GM18907 (cell line): Measurements from ENCODE around the gene TLR9.
"Not testable (repeated sequence)": the region's sequence is repeated elsewhere in the genome, so short reads cannot be mapped to it uniquely, and the experiment has no call there.

Source experiments
- ATAC-seq: cut with Tn5 transposase; IDR thresholded peaks from one replicate; pipeline ENCODE4 v1.9.1; 2021; ENCODE audit warnings: mild to moderate bottlenecking, moderate library complexity; ENCODE audit not compliant: unreplicated experiment

TLR9 gene

DNA sequence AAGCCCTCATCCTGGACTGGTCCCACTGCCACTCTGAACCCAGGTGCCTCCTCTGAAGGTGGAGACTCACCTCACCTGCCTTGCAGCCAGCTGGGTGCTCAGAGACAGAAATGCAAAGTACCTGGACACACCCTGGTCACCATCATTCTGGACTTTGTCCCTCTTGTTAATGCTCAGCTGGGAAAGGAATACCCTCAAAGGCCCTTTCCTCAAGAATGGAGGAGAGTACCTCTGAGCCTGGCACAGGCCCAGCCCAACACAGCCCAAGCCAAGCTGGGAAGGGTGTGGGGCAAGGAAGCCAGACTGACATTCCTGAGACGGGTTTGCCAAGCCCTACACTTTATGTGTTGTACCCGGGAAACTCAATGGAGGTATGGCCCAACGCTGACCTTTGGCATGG lies 28.5 kb downstream of the TLR9 start:
- no peak for ATAC-seq

- no peak for ATAC-seq
Observed at GRCh38 chr3:52195823-52196331, 29.6 kb downstream of the TLR9 start.

GRCh38 chr3:52195291-52195597 lies 30.2 kb downstream of the TLR9 start:
- no peak for ATAC-seq

DNA sequence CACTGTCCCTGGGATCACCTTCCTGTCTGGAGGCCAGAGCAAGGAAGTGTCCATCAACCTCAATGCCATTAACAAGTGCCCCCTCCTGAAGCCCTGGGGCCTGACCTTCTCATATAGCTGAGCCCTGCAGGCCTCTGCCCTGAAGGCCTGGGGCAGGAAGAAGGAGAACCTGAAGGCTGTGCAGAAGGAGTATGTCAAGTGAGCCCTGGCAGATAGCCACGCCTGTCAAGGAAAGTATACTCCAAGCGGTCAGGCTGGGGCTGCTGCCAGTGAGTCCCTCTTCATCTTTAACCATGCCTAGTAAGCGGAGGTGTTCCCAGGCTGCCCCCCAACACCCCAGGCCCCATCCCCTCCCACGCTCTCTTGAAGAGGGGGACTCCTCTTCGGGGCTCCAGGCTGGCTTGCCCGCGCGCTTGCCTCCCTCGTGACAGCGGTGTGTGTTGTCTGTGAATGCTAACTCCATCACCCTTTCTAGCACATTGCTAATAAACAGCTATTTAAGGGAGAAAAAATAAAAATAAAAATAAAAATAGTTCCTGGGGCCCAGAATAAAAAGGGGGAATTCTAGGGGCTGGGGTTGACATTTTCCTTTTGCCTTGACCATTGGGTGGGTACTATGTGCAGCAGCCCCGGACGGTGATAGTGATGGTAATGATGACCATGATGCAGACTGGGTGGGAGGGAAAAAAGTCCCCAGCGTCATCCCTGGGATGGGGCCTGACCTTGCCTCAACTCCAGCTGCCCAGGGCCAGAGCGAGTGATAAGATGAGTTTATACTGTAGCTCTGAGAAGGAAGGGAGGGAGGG lies 30.8 kb downstream of the TLR9 start:
- no peak for ATAC-seq

DNA sequence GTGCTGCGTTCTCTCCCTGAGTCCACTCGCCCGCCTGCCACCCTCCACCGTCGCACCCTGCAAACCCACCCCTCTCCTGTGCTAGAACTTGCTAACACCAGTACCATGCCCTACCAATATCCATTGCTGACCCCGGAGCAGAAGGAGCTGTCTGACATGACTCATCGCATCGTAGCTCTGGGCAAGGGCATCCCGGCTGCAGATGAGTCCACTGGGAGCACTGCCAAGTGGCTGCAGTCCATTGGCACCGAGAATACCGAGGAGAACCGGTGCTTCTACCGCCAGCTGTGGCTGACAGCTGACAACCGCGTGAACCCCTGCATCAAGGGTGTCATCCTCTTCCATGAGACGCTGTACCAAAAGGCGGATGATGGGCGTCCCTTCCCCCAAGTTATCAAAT lies 32.4 kb downstream of the TLR9 start:
- no peak for ATAC-seq

DNA sequence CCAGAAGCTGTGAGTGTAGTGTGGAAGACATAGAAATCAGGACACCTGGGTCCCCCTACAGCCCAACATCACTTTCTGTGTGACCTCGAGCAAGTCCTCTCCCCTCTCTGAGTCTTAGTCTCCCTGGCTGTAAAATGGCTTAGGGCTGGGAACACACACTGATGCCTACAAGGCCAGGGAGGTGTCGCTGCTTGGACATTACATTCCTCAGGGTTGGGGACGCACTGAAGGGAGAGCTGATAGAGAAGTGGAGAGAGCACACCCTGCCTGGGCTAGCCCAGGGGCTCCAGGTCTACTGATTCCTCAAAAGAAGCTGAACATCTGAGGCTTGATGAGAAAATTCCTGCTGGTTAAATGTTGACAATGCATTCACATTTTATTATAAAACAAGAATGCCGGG lies 33.8 kb downstream of the TLR9 start:
- no peak for ATAC-seq

GRCh38 chr3:52190294-52191074 lies 35.0 kb downstream of the TLR9 start:
- no peak for ATAC-seq

DNA sequence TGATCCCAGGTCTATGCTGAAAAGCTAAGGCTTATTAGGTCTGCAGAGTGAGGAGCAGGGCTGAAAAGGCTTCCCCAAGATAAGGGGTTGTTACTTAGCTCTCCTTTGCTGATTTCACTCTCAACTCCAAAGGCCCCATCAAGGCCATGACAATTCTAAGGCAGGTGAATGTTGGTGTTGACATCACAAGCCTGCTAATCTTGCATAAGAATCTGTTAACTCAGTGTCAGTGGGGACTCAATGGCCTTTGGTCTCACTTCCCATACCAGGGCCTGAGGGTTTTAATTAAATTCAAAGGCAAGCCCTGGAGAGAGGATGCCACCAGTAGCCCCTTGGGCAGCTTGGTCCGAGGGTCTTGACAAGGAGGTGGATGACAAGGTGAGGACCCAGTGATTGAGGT lies 36.9 kb downstream of the TLR9 start:
- no peak for ATAC-seq

- ATAC-seq = no peak
Observed at GRCh38 chr3:52186729-52187128, 38.7 kb downstream of the TLR9 start.

DNA sequence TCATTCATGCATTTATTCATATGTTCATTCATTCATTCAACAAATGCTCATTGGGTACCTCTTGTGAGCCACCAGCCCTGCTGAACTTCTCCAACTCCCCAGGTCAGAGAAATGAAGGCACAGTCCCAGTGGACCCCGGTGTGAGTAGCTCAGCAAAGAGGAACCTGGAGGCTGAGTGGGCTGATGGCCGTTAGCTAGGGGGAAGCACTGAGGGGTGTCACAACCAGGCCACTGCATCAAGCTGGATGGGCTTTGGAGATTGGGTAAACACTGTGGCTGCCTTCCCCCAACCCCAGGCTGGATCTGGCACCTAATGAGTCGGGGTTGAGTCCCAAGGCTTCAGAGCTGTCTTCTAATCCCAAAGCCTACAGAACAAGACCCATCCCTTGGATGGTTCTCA lies 39.6 kb downstream of the TLR9 start:
- no peak for ATAC-seq

DNA sequence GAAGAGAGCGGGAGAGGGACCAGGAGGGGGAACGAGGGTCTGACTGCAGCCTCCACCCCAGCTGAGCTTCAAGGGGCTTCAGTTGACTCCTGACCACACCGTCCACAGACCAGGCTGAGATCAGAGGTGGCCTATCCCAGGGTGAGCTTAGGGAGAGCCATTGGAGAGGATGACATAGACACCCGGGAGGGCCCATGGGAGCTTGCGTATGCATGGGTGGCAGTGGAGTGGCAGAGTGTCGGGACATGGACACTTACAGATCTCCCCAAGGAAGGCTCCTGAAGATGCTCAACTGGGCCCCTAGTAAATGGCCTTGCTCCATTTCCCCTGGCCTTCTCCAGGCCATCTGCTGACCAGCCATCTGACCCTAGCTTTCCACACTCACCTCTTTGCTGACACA lies 40.1 kb downstream of the TLR9 start:
- ATAC-seq = no peak

GRCh38 chr3:52184690-52185089 lies 40.8 kb downstream of the TLR9 start:
- ATAC-seq = no peak

DNA sequence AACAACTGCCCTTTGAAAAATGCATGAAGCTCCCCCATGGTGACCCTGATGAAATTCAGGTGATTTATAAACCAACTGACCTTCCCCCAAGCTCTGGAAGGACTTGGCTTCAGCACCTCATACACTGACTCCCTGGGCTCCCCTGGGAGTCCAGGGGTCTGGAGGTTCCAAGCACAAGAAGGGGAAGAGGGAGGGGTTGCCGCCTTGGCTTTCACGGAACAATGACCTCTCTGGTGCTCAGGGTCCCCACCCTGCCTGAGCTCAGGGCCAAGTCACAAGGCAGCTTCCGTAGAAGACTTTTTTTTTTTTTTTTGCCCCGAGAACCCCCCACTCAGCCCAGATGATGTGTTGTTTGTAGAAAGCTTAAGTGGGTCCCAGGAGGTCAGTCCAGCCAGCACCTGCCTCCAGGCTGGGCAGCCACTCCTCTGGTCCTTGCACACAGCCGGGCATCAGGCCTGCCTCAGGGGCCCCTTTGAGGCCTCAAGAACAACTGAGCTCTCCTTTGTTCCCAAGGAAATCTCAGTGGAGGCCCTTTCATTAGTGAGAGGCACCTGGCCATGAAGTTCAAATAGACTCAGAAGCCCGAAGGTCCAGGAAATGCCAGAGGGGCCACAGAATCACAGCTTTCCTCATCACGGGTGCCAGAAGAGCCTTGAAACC lies 41.5 kb downstream of the TLR9 start:
- ATAC-seq = no peak

DNA sequence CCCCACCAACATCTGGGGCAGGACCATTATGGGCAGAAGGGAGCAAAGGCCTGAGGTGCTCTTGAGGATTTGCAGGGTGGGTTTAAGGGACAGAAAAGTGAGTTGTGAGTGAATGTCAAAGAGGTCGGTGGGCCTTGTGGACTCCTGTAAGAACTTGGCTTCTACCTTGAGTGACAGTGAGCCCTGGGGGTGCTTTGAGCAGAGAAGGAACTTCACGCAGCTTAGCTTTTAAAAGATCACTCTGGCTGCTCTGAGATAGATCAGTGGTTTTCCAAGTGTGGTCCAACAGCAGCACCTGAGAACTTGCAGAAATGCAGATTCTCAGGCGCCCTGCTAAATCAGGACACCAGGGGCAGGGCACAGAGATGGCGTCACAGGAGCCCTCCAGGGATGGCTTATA lies 42.8 kb downstream of the TLR9 start:
- ATAC-seq = no peak

DNA sequence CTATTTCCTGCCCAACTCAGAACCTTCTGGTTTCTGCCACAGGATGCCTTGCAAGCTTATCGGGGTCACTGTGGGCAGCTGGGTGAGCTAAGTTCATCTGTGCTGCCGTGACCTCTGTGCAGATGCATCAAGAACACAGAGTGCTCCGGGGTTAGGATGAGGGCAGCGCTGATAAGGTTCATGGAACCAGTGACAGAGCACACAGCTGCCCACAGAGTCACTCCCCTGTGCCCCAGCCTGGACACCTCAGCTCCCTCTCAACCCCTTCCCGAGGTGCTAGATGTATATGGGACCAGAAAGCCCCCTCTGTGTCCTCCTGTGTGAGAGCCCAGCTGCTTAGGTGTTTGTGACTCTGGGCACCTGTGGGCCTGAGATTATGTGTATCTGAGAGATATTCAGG lies 43.2 kb downstream of the TLR9 start:
- no peak for ATAC-seq

DNA sequence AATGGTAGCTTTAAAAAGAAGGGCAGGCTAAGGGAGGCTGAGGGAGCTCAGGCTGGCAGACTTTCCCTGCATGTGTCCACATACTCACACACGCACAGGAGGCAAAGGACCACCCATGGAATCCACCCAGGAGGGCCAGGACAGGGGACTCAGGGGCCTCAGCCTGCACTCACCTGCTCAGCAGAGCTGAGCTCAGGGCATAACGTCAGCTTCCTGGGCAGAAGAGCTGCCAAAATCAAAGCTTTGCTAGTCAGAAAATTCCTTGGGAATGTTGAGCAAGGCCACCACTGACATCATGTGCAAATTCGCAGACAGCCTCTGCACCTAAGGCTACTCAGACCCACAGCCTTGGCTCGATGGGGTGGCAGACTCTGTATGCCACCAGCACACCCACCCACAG lies 43.9 kb downstream of the TLR9 start:
- no peak for ATAC-seq

DNA sequence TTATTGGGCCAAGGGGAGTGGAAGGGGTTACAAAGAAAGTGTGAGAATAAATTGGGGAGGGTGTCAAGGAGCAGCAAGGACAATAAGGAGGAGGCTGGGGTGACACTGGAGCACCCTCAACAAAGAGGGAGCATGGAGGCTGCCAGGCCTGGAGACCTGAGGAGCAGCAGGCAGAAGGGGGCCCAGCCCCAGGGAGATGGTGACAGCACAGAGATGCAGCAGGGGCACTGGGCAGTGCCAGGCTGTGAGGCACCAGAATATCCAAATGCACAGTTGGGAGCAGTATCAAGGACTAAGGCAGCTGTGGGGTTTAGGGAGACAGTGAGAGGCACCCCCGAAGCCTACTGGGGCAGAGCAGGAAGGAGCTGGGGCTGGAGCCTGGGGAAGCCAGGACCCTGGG lies 46.9 kb downstream of the TLR9 start:
- no peak for ATAC-seq

DNA sequence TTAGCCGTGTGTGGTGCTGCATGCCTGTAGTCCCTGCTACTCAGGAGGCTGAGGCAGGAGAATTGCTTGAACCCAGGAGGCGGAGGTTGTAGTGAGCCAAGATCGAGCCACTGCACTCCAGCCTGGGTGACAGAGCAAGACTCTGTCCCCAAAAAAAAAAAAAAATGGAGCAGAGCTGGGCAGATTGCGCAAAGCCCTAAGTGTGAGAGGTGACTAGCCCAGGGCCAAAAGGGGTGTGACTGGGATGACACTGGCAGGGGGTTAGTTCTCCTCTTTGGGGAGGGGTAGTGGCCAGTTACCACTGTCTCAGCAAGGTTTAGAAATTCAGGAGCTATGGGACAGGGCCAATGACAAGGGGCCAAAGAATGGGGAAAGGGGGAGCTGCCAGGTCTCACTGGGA lies 47.3 kb downstream of the TLR9 start:
- not testable (repeated sequence) for ATAC-seq

DNA sequence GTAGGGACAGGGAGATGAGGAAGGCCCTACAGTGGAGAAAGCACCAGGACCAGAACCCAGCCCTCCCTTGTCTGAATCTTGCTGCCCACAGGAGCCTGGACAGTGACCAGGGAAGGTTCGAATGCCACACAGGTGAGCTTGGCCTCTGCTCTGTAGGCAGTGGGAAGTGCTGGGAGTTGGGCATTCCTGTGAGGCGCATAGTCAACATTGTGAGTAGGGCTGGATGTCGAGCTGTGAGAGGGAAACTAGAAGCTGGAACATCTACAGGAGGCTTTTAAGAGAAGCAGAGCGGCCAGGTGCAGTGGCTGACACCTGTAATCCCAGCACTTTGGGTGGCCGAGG lies 47.8 kb downstream of the TLR9 start:
- no peak for ATAC-seq

- ATAC-seq = no peak
Observed at GRCh38 chr3:52176951-52177700, 48.3 kb downstream of the TLR9 start.

DNA sequence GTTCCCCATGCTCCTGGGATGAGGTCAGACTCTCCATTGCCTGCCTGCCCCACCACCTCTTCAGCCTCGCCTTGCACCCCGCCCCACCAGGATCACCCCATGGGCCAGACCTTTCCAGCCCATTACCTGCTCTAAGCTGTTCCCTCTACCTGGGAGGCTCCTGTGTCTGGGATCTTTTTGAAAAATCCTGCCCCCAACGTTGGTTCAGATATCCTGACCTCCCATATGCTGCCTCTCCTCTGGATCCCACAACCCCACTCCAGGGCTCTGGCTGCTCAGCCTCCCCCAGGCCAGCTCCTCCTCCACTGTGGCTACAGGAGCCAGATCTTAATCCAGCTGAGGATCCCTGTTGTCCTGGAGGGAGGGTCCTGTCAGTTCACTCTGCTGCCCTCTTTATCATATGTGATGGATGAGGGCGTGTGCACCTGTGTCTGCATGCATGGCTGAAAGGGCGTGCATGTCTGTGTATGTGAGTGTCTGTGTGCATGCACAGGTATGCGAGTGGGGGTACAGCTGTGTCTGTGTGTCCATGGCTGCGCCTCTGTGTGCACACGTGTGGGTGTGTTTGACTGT lies 49.2 kb downstream of the TLR9 start:
- no peak for ATAC-seq
